ENCODE data around the gene KANTR. TPM values are rescaled to one million over a fixed set of nuclear protein-coding genes. Genes with fewer than 3 reads are reported as not detected.

KANTR gene
- total and polyA plus RNA-seq, 2 of the 4 experiments (the other 2 are of a cell fraction): 1.6 to 6.3 TPM

DNA sequence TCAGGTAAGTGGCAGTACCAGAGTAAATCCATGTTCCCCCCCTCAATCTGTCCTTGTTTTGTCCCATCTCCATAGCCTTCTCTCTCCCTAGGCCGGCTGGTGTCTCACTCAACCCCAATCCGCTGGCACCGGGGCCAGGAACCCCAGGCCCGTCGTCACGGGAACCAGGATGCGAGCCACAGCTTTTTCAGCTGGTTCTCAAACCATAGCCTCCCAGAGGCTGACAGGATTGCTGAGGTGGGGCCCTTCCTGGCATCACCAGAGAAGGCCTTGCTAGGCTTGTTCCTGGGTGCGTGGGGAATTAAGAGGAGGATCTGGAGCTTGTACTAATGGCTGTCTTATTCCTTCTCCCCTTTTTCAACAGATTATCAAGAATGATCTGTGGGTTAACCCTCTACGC is 9.1 kb upstream of the KANTR start:
- Histone ChIP-seq H3K9ac (ENCODE audit: low read depth, low read length) (no peak overlapping the region), H2AK9ac (replicated peaks; ENCODE audit: low read depth, low read length, poor library complexity) (no peak overlapping the region), H3K4me3 (ENCODE audit: insufficient read depth, low read depth, low read length) (no peak overlapping the region), H3K4ac (ENCODE audit: low read depth, low read length) (no peak overlapping the region), H3K27me3 (ENCODE audit: control insufficient read depth, insufficient read depth, low read length) (no peaks in the 10 kb centered on the region), H3K36me3 (ENCODE audit: control insufficient read depth, insufficient read depth, low read length) (peaks cover 30% of the 10 kb centered on the region), H2BK5ac (ENCODE audit: low read depth, low read length, poor library complexity, severe bottlenecking) (no peak overlapping the region), H3K9me3 (ENCODE audit: control insufficient read depth, insufficient read depth, low read length) (no peaks in the 10 kb centered on the region), H3K18ac (ENCODE audit: low read depth, low read length) (no peak overlapping the region), H4K5ac (ENCODE audit: low read depth, low read length) (no peak overlapping the region), H3K79me1 (ENCODE audit: low read depth in 1 of 2, low read length in 2 of 2) (peaks cover 8 to 39% of the 10 kb centered on the region in 2 experiments; a peak in 2 of 4 replicates), H2BK20ac (ENCODE audit: low read depth, low read length) (no peak overlapping the region), H2AFZ (replicated peaks; ENCODE audit: low read length, poor library complexity) (no peak overlapping the region), H3K14ac (replicated peaks; ENCODE audit: low read depth, low read length) (no peak overlapping the region), H2AK5ac (ENCODE audit: low read depth, low read length) (no peak overlapping the region), H2BK120ac (ENCODE audit: low read depth, low read length) (no peak overlapping the region), H3K56ac (ENCODE audit: extremely low read depth, insufficient read depth, low read length) (no peak overlapping the region), H4K91ac (ENCODE audit: insufficient read depth, low read depth, low read length) (no peak overlapping the region), H3K4me1 (ENCODE audit: control insufficient read depth, insufficient read depth, low read length) (peaks cover 3% of the 10 kb centered on the region; the same call in 1 of the 2 replicates), H4K8ac (ENCODE audit: low read depth in 2 of 2, low read length in 2 of 2) (no peak overlapping the region), H3K23ac (ENCODE audit: low read depth, low read length) (no peak overlapping the region), H4K20me1 (ENCODE audit: insufficient read depth, low read length) (peaks cover 35% of the 10 kb centered on the region), H2BK15ac (ENCODE audit: low read depth, low read length) (no peak overlapping the region), H3K27ac (ENCODE audit: insufficient read depth, low read length) (no peak overlapping the region), H3K4me2 (ENCODE audit: low read depth, low read length) (no peak overlapping the region), H3K9me1 (ENCODE audit: insufficient read depth, low read length) (peaks cover 5% of the 10 kb centered on the region)
- ATAC-seq (ENCODE audit: low read depth) (no peak), DNase-seq (no peak)
- TF ChIP-seq FOS (IDR thresholded peaks at IDR 0.05; ENCODE audit: low read depth, low read length) (no peak), BHLHE40 (IDR thresholded peaks at IDR 0.05; ENCODE audit: low read depth, low read length) (no peak), MAZ (IDR thresholded peaks at IDR 0.05; ENCODE audit: borderline replicate concordance, low read depth, low read length) (no peak), MAFK (IDR thresholded peaks at IDR 0.05; ENCODE audit: low read depth, low read length) (no peak), POLR2A (IDR thresholded peaks at IDR 0.05; ENCODE audit: low read depth, low read length) (no peak), CEBPB (IDR thresholded peaks at IDR 0.05; ENCODE audit: low read depth, low read length) (no peak)
- TF ChIP-seq, protein P1, sequence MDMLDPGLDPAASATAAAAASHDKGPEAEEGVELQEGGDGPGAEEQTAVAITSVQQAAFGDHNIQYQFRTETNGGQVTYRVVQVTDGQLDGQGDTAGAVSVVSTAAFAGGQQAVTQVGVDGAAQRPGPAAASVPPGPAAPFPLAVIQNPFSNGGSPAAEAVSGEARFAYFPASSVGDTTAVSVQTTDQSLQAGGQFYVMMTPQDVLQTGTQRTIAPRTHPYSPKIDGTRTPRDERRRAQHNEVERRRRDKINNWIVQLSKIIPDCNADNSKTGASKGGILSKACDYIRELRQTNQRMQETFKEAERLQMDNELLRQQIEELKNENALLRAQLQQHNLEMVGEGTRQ (IDR thresholded peaks at IDR 0.05; ENCODE audit: low read depth, low read length): no peak
- TF ChIP-seq, protein P2, sequence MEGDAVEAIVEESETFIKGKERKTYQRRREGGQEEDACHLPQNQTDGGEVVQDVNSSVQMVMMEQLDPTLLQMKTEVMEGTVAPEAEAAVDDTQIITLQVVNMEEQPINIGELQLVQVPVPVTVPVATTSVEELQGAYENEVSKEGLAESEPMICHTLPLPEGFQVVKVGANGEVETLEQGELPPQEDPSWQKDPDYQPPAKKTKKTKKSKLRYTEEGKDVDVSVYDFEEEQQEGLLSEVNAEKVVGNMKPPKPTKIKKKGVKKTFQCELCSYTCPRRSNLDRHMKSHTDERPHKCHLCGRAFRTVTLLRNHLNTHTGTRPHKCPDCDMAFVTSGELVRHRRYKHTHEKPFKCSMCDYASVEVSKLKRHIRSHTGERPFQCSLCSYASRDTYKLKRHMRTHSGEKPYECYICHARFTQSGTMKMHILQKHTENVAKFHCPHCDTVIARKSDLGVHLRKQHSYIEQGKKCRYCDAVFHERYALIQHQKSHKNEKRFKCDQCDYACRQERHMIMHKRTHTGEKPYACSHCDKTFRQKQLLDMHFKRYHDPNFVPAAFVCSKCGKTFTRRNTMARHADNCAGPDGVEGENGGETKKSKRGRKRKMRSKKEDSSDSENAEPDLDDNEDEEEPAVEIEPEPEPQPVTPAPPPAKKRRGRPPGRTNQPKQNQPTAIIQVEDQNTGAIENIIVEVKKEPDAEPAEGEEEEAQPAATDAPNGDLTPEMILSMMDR (conservative IDR thresholded peaks at IDR 0.05; ENCODE audit: low read depth, low read length): no peak
- in situ Hi-C loops (cut with MboI; ENCODE audit: low sequenced_read_pairs) (no loop called here), intact Hi-C loops (cut with micrococcal nuclease) (no loop called here), dilution Hi-C loops (cut with HindIII; ENCODE audit: low sequenced_read_pairs, unreplicated experiment) (no loop called here)
- POLR2A ChIA-PET (ENCODE audit: unreplicated experiment): no interaction called here
- BruUV-seq (replicated peaks): no TSS peak
- 87% methylated on average over 6 of the region's 9 CpGs; no CpG with 5 or more reads in 1 of the 2 experiments for WGBS, 2 experiments (ENCODE audit: extremely low coverage in 2 of 2, insufficient read length in 1 of 2)
- CTCF ChIA-PET: no interaction called here
